Adrenal gland (tissue), 12 donors: ENCODE measurements around the gene LTBP2. TPM values are rescaled to one million over a fixed set of nuclear protein-coding genes. Genes with fewer than 3 reads are reported as not detected.
A peak's percentile ranks its signal among the peaks of the same experiment; 100 is the strongest.

Experiments
- DNase-seq, 7 donors: peaks; one replicate each; pipeline ENCODE4 v3.0.0-alpha.2; 2019 to 2020
- H3K27ac ChIP-seq, 5 donors: fragments of 200-600 bp; sonication (generic) in 4 of 5; 1 replicate in 3 of 5; 2 replicates in 2 of 5; pipeline versions ENCODE4 v1.5.1 to v1.8.0; 2016 to 2020; ENCODE audit warnings: mild to moderate bottlenecking in 1 of 5
- H3K27me3 ChIP-seq: fragments of 200-600 bp; 2 replicates; pipeline ENCODE4 v1.8.0; 2021
- H3K36me3 ChIP-seq, 2 donors: fragments of 200-600 bp; replicated peaks in 1 of 2; 1 replicate in 1 of 2; 2 replicates in 1 of 2; pipeline versions ENCODE4 v1.5.1 to v1.8.0; 2018 to 2022
- H3K4me1 ChIP-seq, 2 donors: fragments of 200-600 bp; replicated peaks in 1 of 2; 1 replicate in 1 of 2; 2 replicates in 1 of 2; pipeline versions ENCODE4 v1.5.1 to v1.8.0; 2018 to 2021
- H3K4me3 ChIP-seq, 4 donors: fragments of 200-600 bp; sonication (generic) in 3 of 4; one replicate each; pipeline ENCODE4 v1.5.1; 2016 to 2018
- H3K9me3 ChIP-seq, 3 donors: fragments of 200-600 bp; sonication (generic) in 1 of 3; replicated peaks in 1 of 3; 1 replicate in 2 of 3; 2 replicates in 1 of 3; pipeline versions ENCODE4 v1.5.1 to v1.8.0; 2016 to 2021
- CTCF ChIP-seq, 6 experiments: fragments of 450-650 bp in 4 of 6; fragments of 200-600 bp in 2 of 6; sonication (generic) in 1 of 6; IDR thresholded peaks; 1 replicate in 5 of 6; 2 replicates in 1 of 6; pipeline versions ENCODE4 v1.5.1 to v1.8.0; 2016 to 2021; ENCODE audit warnings: antibody characterized with exemption in 6 of 6, mild to moderate bottlenecking in 2 of 6, moderate library complexity in 1 of 6
- POLR2A ChIP-seq, 2 donors: fragments of 450-650 bp; IDR thresholded peaks; one replicate each; pipeline ENCODE4 v1.6.1; 2017; ENCODE audit warnings: antibody characterized with exemption in 2 of 2, mild to moderate bottlenecking in 2 of 2, moderate library complexity in 1 of 2
- WGBS, 4 donors: extraction: QIAGEN DNeasy Blood & Tissue Kit in 2 of 4; methylation state at CpG; one replicate each; pipeline versions ENCODE4 v1.1.5 to v1.1.7; 2013 to 2017; 5-methylcytosine and 5-hydroxymethylcytosine counted together
- intact Hi-C, 2 donors: fragments of 100-400 bp; cut with DNase I; formaldehyde crosslinking; loops; one replicate each; pipeline versions ENCODE4 v1.14.1 to v1.15.0; 2022 to 2023
- polyA plus RNA-seq, 3 donors: library from polyadenylated mRNA; stranded (reverse); fragments of 200-250 nt in 2 of 3; fragments of 350-450 nt in 1 of 3; fragmentation: Illumina TruSeq in 1 of 3; extraction: RNeasy Lipid Tissue Mini Kit (QIAGEN cat#74804) in 1 of 3; gene quantifications; one replicate each; pipeline ENCODE4 v1.2.3, GENCODE V29; 2013 to 2014
- total RNA-seq, 9 donors: library from RNA; depleted of rRNA in 4 of 9; stranded (reverse); fragments of >200 nt in 4 of 9; fragments of 120-200 nt in 1 of 9; fragmentation: NEBNext Ultra II Directional in 1 of 9; extraction: Animal tissue kit (Norgen Biotek cat#: 25700) in 1 of 9; gene quantifications; one replicate each; pipeline versions ENCODE4 v1.1.0 to v1.2.4, GENCODE V29; 2013 to 2023
- donor health status: healthy with polysubstance abuse.
- donor health status: Bipolar disorder and iron deficiency.
- donor health status: DM: yes; HTN: yes; CAD: no.
- donor health status: DM: no; HTN: no; CAD: no.
- donor health status: DM: no; HTN: no; CAD: no.
- donor health status: DM: yes; HTN: yes; CAD: no.

Gene LTBP2
- total and polyA plus RNA-seq, 12 donors, result 2.1 to 17.0 (median 6.2) TPM

- WGBS, 4 donors, result 80 to 95% (median 89%) methylated on average over 3 of the region's 3 CpGs
- Histone ChIP-seq H3K36me3 (peaks cover 0 to 47% of the 10 kb centered on the region in 2 donors), H3K4me3 (no peak overlapping the region)
These were observed 129.5 kb downstream of the LTBP2 start for GRCh38 chr14:74482571-74482970.

GRCh38 chr14:74480046-74480445 lies 132.0 kb downstream of the LTBP2 start:
- Histone ChIP-seq H3K4me3 (no peak overlapping the region), H3K4me1 (peaks cover 18 to 33% of the 10 kb centered on the region in 2 donors), H3K27ac (no peak overlapping the region), H3K27me3 (no peaks in the 10 kb centered on the region), H3K9me3 (no peaks in the 10 kb centered on the region), H3K36me3 (peaks cover 0 to 43% of the 10 kb centered on the region in 2 donors)
- intact Hi-C loops, result no loop called here
- 82 to 92% (median 88%) methylated on average over 4 of the region's 4 CpGs for WGBS, 4 donors
- no peak for DNase-seq
- TF ChIP-seq CTCF (IDR thresholded peaks at IDR 0.05), result no peak
- no peak for TF ChIP-seq POLR2A (IDR thresholded peaks at IDR 0.05)

More at GRCh38 chr14:74482571-74482970, 129.5 kb downstream of the LTBP2 start:
- Histone ChIP-seq H3K4me1 (peaks cover 21 to 25% of the 10 kb centered on the region in 2 donors), H3K27me3 (no peaks in the 10 kb centered on the region), H3K9me3 (no peaks in the 10 kb centered on the region), H3K27ac (no peak overlapping the region)
- intact Hi-C loops, result no loop called here
- no peak for TF ChIP-seq POLR2A (IDR thresholded peaks at IDR 0.05)
- no peak for TF ChIP-seq CTCF (IDR thresholded peaks at IDR 0.05)
- DNase-seq, result no peak

GRCh38 chr14:74478996-74479635 lies 132.9 kb downstream of the LTBP2 start:
- intact Hi-C loops, result loop anchor here (5.0 to 10.0 kb wide), 2 partner anchors 114 to 117 kb away; no protein-coding TSS in a partner anchor
- no peak for TF ChIP-seq POLR2A (IDR thresholded peaks at IDR 0.05)
- TF ChIP-seq CTCF (IDR thresholded peaks at IDR 0.05), result peak; percentile 25 to 63 (median 54)
- H3K4me3 ChIP-seq, result no peak overlapping the region
- no peaks in the 10 kb centered on the region for H3K9me3 ChIP-seq
- WGBS, 4 donors, result 95 to 100% (median 96%) methylated on average over 2 of the region's 2 CpGs
- H3K27ac ChIP-seq, result no peak overlapping the region
- peaks cover 10 to 31% of the 10 kb centered on the region in 2 donors for H3K4me1 ChIP-seq
- H3K27me3 ChIP-seq, result no peaks in the 10 kb centered on the region
- no peak for DNase-seq
- H3K36me3 ChIP-seq, result peaks cover 0 to 39% of the 10 kb centered on the region in 2 donors

- TF ChIP-seq CTCF (IDR thresholded peaks at IDR 0.05) (no peak), POLR2A (IDR thresholded peaks at IDR 0.05) (no peak)
- no peaks in the 10 kb centered on the region for H3K9me3 ChIP-seq
- intact Hi-C loops, result loop anchor here (5.0 to 10.0 kb wide), 2 partner anchors 112 to 114 kb away; no protein-coding TSS in a partner anchor
- H3K27ac ChIP-seq, result peak overlapping the region in 1 of 5 donors; percentile 49
- H3K4me1 ChIP-seq, result peaks cover 0 to 19% of the 10 kb centered on the region in 2 donors
- 49 to 85% (median 70%) methylated on average over 3 of the region's 3 CpGs for WGBS, 4 donors
- DNase-seq, result no peak
- H3K36me3 ChIP-seq, result peaks cover 0 to 25% of the 10 kb centered on the region in 2 donors
- H3K27me3 ChIP-seq, result no peaks in the 10 kb centered on the region
- H3K4me3 ChIP-seq, result no peak overlapping the region
These were observed 135.4 kb downstream of the LTBP2 start for GRCh38 chr14:74476607-74477006.
